GM23248 (cell line): Measurements from ENCODE around the gene URM1.

Source experiments
- EZH2 ChIP-seq: fragments of 200-600 bp; sonication (generic); IDR thresholded peaks from 2 replicates; pipeline ENCODE4 v1.6.1; 2018; ENCODE audit warnings: antibody characterized with exemption, mild to moderate bottlenecking; ENCODE audit not compliant: insufficient read depth, poor library complexity, severe bottlenecking
- EZH2phosphoT487 ChIP-seq: fragments of 200-600 bp; sonication (generic); IDR thresholded peaks from 2 replicates; pipeline ENCODE4 v1.6.1; 2018; ENCODE audit warnings: antibody characterized with exemption, moderate library complexity, mild to moderate bottlenecking, low read depth; ENCODE audit not compliant: insufficient read depth

DNA sequence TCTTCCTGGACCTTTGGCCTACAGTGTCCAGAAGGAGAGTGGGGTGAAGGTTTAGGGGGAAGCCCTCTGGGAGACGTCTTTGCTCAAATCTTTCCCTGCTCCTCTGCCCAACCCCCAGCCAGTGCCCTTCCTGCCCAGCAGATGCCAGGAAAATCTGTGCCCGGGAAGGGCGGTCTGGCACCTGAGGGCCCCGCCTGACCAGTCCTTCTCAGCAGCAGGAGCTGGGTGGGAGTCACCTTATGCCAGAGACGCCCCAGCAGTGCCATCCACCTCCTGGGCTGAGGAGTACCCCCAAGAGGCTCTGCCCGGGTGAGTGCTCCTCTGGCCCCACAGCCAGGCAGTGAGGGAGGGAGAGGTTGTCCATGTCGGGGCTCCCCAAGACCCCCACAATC lies 34.6 kb downstream of the URM1 start:
- TF ChIP-seq EZH2 (no peak), EZH2phosphoT487 (no peak)
